Activated naive CD8-positive, alpha-beta T cell treated with anti-CD3 and anti-CD28 coated beads for 36 hours (primary cell): ENCODE measurements around the gene DOK3. TPM values are rescaled to one million over a fixed set of nuclear protein-coding genes. Genes with fewer than 3 reads are reported as not detected.

ENCODE experiments used
- DNase-seq: peaks from one replicate; pipeline ENCODE4 v3.0.0; 2021
- H3K27ac Mint-ChIP-seq: one replicate; pipeline ENCODE4 v1.8.0; 2022; ENCODE audit warnings: mild to moderate bottlenecking, moderate library complexity, mixed read lengths
- H3K27me3 Mint-ChIP-seq: one replicate; pipeline ENCODE4 v1.8.0; 2022; ENCODE audit warnings: mild to moderate bottlenecking, mixed read lengths
- H3K36me3 Mint-ChIP-seq: one replicate; pipeline ENCODE4 v1.8.0; 2021; ENCODE audit warnings: mild to moderate bottlenecking, mixed read lengths
- H3K4me1 Mint-ChIP-seq: one replicate; pipeline ENCODE4 v1.8.0; 2021; ENCODE audit warnings: mixed read lengths
- H3K4me3 Mint-ChIP-seq: one replicate; pipeline ENCODE4 v1.8.0; 2022; ENCODE audit warnings: mild to moderate bottlenecking, moderate library complexity, mixed read lengths
- H3K9me3 Mint-ChIP-seq: one replicate; pipeline ENCODE4 v1.8.0; 2022; ENCODE audit warnings: mixed read lengths
- total RNA-seq, 2 experiments: library from RNA; stranded (reverse); gene quantifications; one replicate each; pipeline ENCODE4 v1.2.3, GENCODE V29; 2021

DOK3 gene
- total RNA-seq, 2 experiments from 2014 or later, result 8.2 to 8.6 TPM

GRCh38 chr5:177511181-177511580 is 1.6 kb upstream of the DOK3 start:
- H3K9me3 Mint-ChIP-seq, result no peaks in the 10 kb centered on the region
- no peak overlapping the region for H3K4me3 Mint-ChIP-seq
- no peak overlapping the region for H3K27ac Mint-ChIP-seq
- H3K4me1 Mint-ChIP-seq, result peaks cover 31% of the 10 kb centered on the region
- H3K27me3 Mint-ChIP-seq, result no peaks in the 10 kb centered on the region
- H3K36me3 Mint-ChIP-seq, result peaks cover 41% of the 10 kb centered on the region
- no peak for DNase-seq

- H3K9me3 Mint-ChIP-seq, result no peaks in the 10 kb centered on the region
- no peaks in the 10 kb centered on the region for H3K27me3 Mint-ChIP-seq
- DNase-seq, result no peak
- H3K4me1 Mint-ChIP-seq, result peaks cover 25% of the 10 kb centered on the region
- H3K4me3 Mint-ChIP-seq, result no peak overlapping the region
- H3K36me3 Mint-ChIP-seq, result peaks cover 35% of the 10 kb centered on the region
- no peak overlapping the region for H3K27ac Mint-ChIP-seq
Observed at GRCh38 chr5:177510567-177511053, 984 bp upstream of the DOK3 start.

- Mint-ChIP-seq H3K27ac (no peak overlapping the region), H3K9me3 (no peaks in the 10 kb centered on the region), H3K36me3 (peaks cover 30% of the 10 kb centered on the region), H3K4me3 (no peak overlapping the region), H3K27me3 (no peaks in the 10 kb centered on the region), H3K4me1 (peaks cover 20% of the 10 kb centered on the region)
- no peak for DNase-seq
Observed at GRCh38 chr5:177509991-177510566, 453 bp upstream of the DOK3 start.

GRCh38 chr5:177508837-177509236 is 789 bp downstream of the DOK3 start:
- Mint-ChIP-seq H3K4me3 (no peak overlapping the region), H3K4me1 (peaks cover 15% of the 10 kb centered on the region), H3K36me3 (peaks cover 20% of the 10 kb centered on the region), H3K27ac (no peak overlapping the region), H3K27me3 (no peaks in the 10 kb centered on the region), H3K9me3 (no peaks in the 10 kb centered on the region)
- DNase-seq, result no peak

GRCh38 chr5:177508221-177508611 is 1.4 kb downstream of the DOK3 start:
- peaks cover 18% of the 10 kb centered on the region for H3K36me3 Mint-ChIP-seq
- H3K9me3 Mint-ChIP-seq, result no peaks in the 10 kb centered on the region

GRCh38 chr5:177507596-177508220 is 1.9 kb downstream of the DOK3 start:
- no peak overlapping the region for H3K4me3 Mint-ChIP-seq
- peaks cover 15% of the 10 kb centered on the region for H3K36me3 Mint-ChIP-seq
- DNase-seq, result no peak
- H3K27ac Mint-ChIP-seq, result no peak overlapping the region
- no peaks in the 10 kb centered on the region for H3K27me3 Mint-ChIP-seq
- no peaks in the 10 kb centered on the region for H3K9me3 Mint-ChIP-seq
- peaks cover 14% of the 10 kb centered on the region for H3K4me1 Mint-ChIP-seq

More at GRCh38 chr5:177508221-177508611, 1.4 kb downstream of the DOK3 start:
- no peak overlapping the region for H3K27ac Mint-ChIP-seq
- H3K4me3 Mint-ChIP-seq, result no peak overlapping the region
- H3K27me3 Mint-ChIP-seq, result no peaks in the 10 kb centered on the region
- H3K4me1 Mint-ChIP-seq, result peaks cover 14% of the 10 kb centered on the region
- no peak for DNase-seq

- no peak overlapping the region for H3K4me3 Mint-ChIP-seq
- no peak overlapping the region for H3K27ac Mint-ChIP-seq
- H3K36me3 Mint-ChIP-seq, result peaks cover 15% of the 10 kb centered on the region
- no peaks in the 10 kb centered on the region for H3K9me3 Mint-ChIP-seq
- no peaks in the 10 kb centered on the region for H3K27me3 Mint-ChIP-seq
- no peak for DNase-seq
- peaks cover 16% of the 10 kb centered on the region for H3K4me1 Mint-ChIP-seq
Observed at GRCh38 chr5:177507165-177507564, 2.5 kb downstream of the DOK3 start.

GRCh38 chr5:177505075-177505474 is 4.6 kb downstream of the DOK3 start:
- DNase-seq, result no peak
- peaks cover 11% of the 10 kb centered on the region for H3K4me1 Mint-ChIP-seq
- peaks cover 3% of the 10 kb centered on the region for H3K27me3 Mint-ChIP-seq
- peaks cover 7% of the 10 kb centered on the region for H3K36me3 Mint-ChIP-seq
- H3K27ac Mint-ChIP-seq, result no peak overlapping the region
- H3K9me3 Mint-ChIP-seq, result no peaks in the 10 kb centered on the region
- no peak overlapping the region for H3K4me3 Mint-ChIP-seq

GRCh38 chr5:177504086-177505056 is 5.3 kb downstream of the DOK3 start:
- Mint-ChIP-seq H3K4me1 (peaks cover 10% of the 10 kb centered on the region), H3K9me3 (no peaks in the 10 kb centered on the region)

GRCh38 chr5:177503351-177504085 is 6.1 kb downstream of the DOK3 start:
- no peak for DNase-seq
- Mint-ChIP-seq H3K36me3 (peaks cover 5% of the 10 kb centered on the region), H3K27me3 (peaks cover 8% of the 10 kb centered on the region), H3K4me1 (peaks cover 9% of the 10 kb centered on the region), H3K27ac (no peak overlapping the region), H3K9me3 (no peaks in the 10 kb centered on the region), H3K4me3 (no peak overlapping the region)

More at GRCh38 chr5:177504086-177505056, 5.3 kb downstream of the DOK3 start:
- Mint-ChIP-seq H3K27ac (no peak overlapping the region), H3K4me3 (no peak overlapping the region), H3K27me3 (peaks cover 3% of the 10 kb centered on the region), H3K36me3 (peaks cover 5% of the 10 kb centered on the region)
- DNase-seq, result no peak

GRCh38 chr5:177502886-177503285 is 6.7 kb downstream of the DOK3 start:
- no peak overlapping the region for H3K4me3 Mint-ChIP-seq
- peaks cover 5% of the 10 kb centered on the region for H3K36me3 Mint-ChIP-seq
- peaks cover 14% of the 10 kb centered on the region for H3K4me1 Mint-ChIP-seq
- H3K9me3 Mint-ChIP-seq, result no peaks in the 10 kb centered on the region
- no peak overlapping the region for H3K27ac Mint-ChIP-seq
- peaks cover 13% of the 10 kb centered on the region for H3K27me3 Mint-ChIP-seq
- DNase-seq, result no peak

- Mint-ChIP-seq H3K4me1 (peaks cover 16% of the 10 kb centered on the region), H3K4me3 (no peak overlapping the region), H3K9me3 (no peaks in the 10 kb centered on the region), H3K27ac (peak overlapping the region; percentile 25), H3K36me3 (peaks cover 2% of the 10 kb centered on the region), H3K27me3 (peaks cover 13% of the 10 kb centered on the region)
- DNase-seq, result no peak
Observed at GRCh38 chr5:177501874-177502678, 7.5 kb downstream of the DOK3 start.

- no peaks in the 10 kb centered on the region for H3K36me3 Mint-ChIP-seq
- H3K27me3 Mint-ChIP-seq, result peaks cover 13% of the 10 kb centered on the region
- H3K4me1 Mint-ChIP-seq, result peaks cover 20% of the 10 kb centered on the region
- peak; percentile 80 for DNase-seq
- H3K4me3 Mint-ChIP-seq, result no peak overlapping the region
- no peaks in the 10 kb centered on the region for H3K9me3 Mint-ChIP-seq
- H3K27ac Mint-ChIP-seq, result no peak overlapping the region
Observed at GRCh38 chr5:177500685-177501522, 8.7 kb downstream of the DOK3 start.
